HG03159 (cell line): Measurements from ENCODE around the gene INMT.

Source experiments
- ATAC-seq: cut with Tn5 transposase; IDR thresholded peaks from one replicate; pipeline ENCODE4 v1.9.1; 2021; ENCODE audit warnings: mild to moderate bottlenecking, moderate library complexity; ENCODE audit not compliant: unreplicated experiment

INMT gene

GRCh38 chr7:30779574-30779973, 27.6 kb downstream of the INMT start:
- ATAC-seq: no peak

GRCh38 chr7:30780941-30781340, 29.0 kb downstream of the INMT start:
- no peak for ATAC-seq

- ATAC-seq: no peak
Measured at GRCh38 chr7:30782690-30783089, 30.8 kb downstream of the INMT start.

- no peak for ATAC-seq
Measured at GRCh38 chr7:30785786-30786185, 33.9 kb downstream of the INMT start.

GRCh38 chr7:30787486-30787885, 35.6 kb downstream of the INMT start:
- ATAC-seq: no peak

- ATAC-seq: no peak
Measured at GRCh38 chr7:30788640-30789333, 36.9 kb downstream of the INMT start.

GRCh38 chr7:30789334-30789711, 37.4 kb downstream of the INMT start:
- ATAC-seq: no peak

GRCh38 chr7:30790356-30790755, 38.4 kb downstream of the INMT start:
- no peak for ATAC-seq

GRCh38 chr7:30791114-30791513, 39.2 kb downstream of the INMT start:
- no peak for ATAC-seq

- ATAC-seq: no peak
Measured at GRCh38 chr7:30795161-30795948, 43.4 kb downstream of the INMT start.

GRCh38 chr7:30796105-30796869, 44.4 kb downstream of the INMT start:
- no peak for ATAC-seq

GRCh38 chr7:30797176-30798040, 45.5 kb downstream of the INMT start:
- ATAC-seq: no peak

- peak; percentile 79 for ATAC-seq
Measured at GRCh38 chr7:30799206-30799975, 47.5 kb downstream of the INMT start.

GRCh38 chr7:30799976-30800661, 48.2 kb downstream of the INMT start:
- ATAC-seq: peak; percentile 9

GRCh38 chr7:30800785-30801252, 48.9 kb downstream of the INMT start:
- peak; percentile 34 for ATAC-seq

- no peak for ATAC-seq
Measured at GRCh38 chr7:30802812-30803211, 50.9 kb downstream of the INMT start.

- ATAC-seq: no peak
Measured at GRCh38 chr7:30804078-30804661, 52.2 kb downstream of the INMT start.

GRCh38 chr7:30805081-30805691, 53.3 kb downstream of the INMT start:
- ATAC-seq: no peak
